Left ventricle myocardium inferior (tissue), 1 donor: ENCODE data around the gene OR4D1. TPM values are rescaled to one million over a fixed set of nuclear protein-coding genes. Genes with fewer than 3 reads are reported as not detected.
A peak's percentile ranks its signal among the peaks of the same experiment; 100 is the strongest.

ENCODE experiments used
- DNase-seq: peaks from one replicate; pipeline ENCODE4 v3.0.0-alpha.2; 2020
- H3K27ac ChIP-seq: fragments of 200-600 bp; replicated peaks from 2 replicates; pipeline ENCODE4 v1.8.0; 2021
- H3K27me3 ChIP-seq: fragments of 200-600 bp; 2 replicates; pipeline ENCODE4 v1.8.0; 2021; ENCODE audit warnings: low read depth
- H3K36me3 ChIP-seq: fragments of 200-600 bp; 2 replicates; pipeline ENCODE4 v1.8.0; 2021
- H3K4me1 ChIP-seq: fragments of 200-600 bp; 2 replicates; pipeline ENCODE4 v1.8.0; 2021
- H3K4me3 ChIP-seq: fragments of 200-600 bp; 2 replicates; pipeline ENCODE4 v1.8.0; 2021; ENCODE audit warnings: mild to moderate bottlenecking, moderate library complexity
- H3K9me3 ChIP-seq: fragments of 200-600 bp; replicated peaks from 2 replicates; pipeline ENCODE4 v1.8.0; 2021
- CTCF ChIP-seq: fragments of 200-600 bp; IDR thresholded peaks from 2 replicates; pipeline ENCODE4 v1.8.0; 2021; ENCODE audit warnings: antibody characterized with exemption, mild to moderate bottlenecking, borderline replicate concordance
- intact Hi-C: fragments of 100-400 bp; cut with micrococcal nuclease; formaldehyde crosslinking; loops from one replicate; pipeline ENCODE4 v1.11.0; 2022
- total RNA-seq: library from RNA; stranded (reverse); fragmentation: NEBNext Ultra II Directional; extraction: Animal tissue kit (Norgen Biotek cat#: 25700); gene quantifications from one replicate; pipeline ENCODE4 v1.2.1, GENCODE V29; 2021
- donor health status: DM: no; HTN: yes; CAD: no; lungs with severe emphysema.

The OR4D1 gene
- total RNA-seq, 1 donor from 2014 or later = not detected

- Histone ChIP-seq H3K27ac (no peak within 1 kb of the TSS), H3K36me3 (no peaks in the 10 kb centered on the region), H3K4me3 (no peak within 1 kb of the TSS), H3K4me1 (no peaks in the 10 kb centered on the region), H3K9me3 (peaks cover 2% of the 10 kb centered on the region), H3K27me3 (peaks cover 88% of the 10 kb centered on the region)
- intact Hi-C loops = no loop called here
- no peak for DNase-seq
- no peak for TF ChIP-seq CTCF
These were observed 18.5 kb downstream of the OR4D1 start, which contains the start of gene OR4D2 for GRCh38 chr17:58166682-58167081. TSS of gene OR4D2 (plus strand) at chr17:58166982. CDS start at chr17:58169656, 2,674 bp downstream.

GRCh38 chr17:58170622-58171021 is 22.4 kb downstream of the OR4D1 start:
- Histone ChIP-seq H3K27me3 (peaks cover 68% of the 10 kb centered on the region), H3K27ac (no peak overlapping the region), H3K4me1 (no peaks in the 10 kb centered on the region), H3K36me3 (no peaks in the 10 kb centered on the region), H3K4me3 (no peak overlapping the region), H3K9me3 (no peaks in the 10 kb centered on the region)
- intact Hi-C loops = no loop called here
- no peak for TF ChIP-seq CTCF
- no peak for DNase-seq

GRCh38 chr17:58172369-58173071 is 24.3 kb downstream of the OR4D1 start:
- Histone ChIP-seq H3K9me3 (no peaks in the 10 kb centered on the region), H3K27ac (no peak overlapping the region), H3K4me1 (no peaks in the 10 kb centered on the region), H3K4me3 (no peak overlapping the region), H3K27me3 (peaks cover 68% of the 10 kb centered on the region), H3K36me3 (no peaks in the 10 kb centered on the region)
- TF ChIP-seq CTCF = peak; percentile 53
- DNase-seq = no peak
- intact Hi-C loops = no loop called here

- H3K4me3 ChIP-seq = no peak overlapping the region
- H3K27me3 ChIP-seq = peaks cover 52% of the 10 kb centered on the region
- intact Hi-C loops = no loop called here
- no peak overlapping the region for H3K27ac ChIP-seq
- H3K9me3 ChIP-seq = no peaks in the 10 kb centered on the region
- H3K36me3 ChIP-seq = no peaks in the 10 kb centered on the region
- no peaks in the 10 kb centered on the region for H3K4me1 ChIP-seq
- no peak for DNase-seq
- TF ChIP-seq CTCF = no peak
These were observed 26.7 kb downstream of the OR4D1 start for GRCh38 chr17:58174871-58175270.

GRCh38 chr17:58176200-58176599 is 28.0 kb downstream of the OR4D1 start:
- Histone ChIP-seq H3K36me3 (no peaks in the 10 kb centered on the region), H3K4me3 (no peak overlapping the region), H3K4me1 (no peaks in the 10 kb centered on the region), H3K9me3 (no peaks in the 10 kb centered on the region), H3K27me3 (peaks cover 43% of the 10 kb centered on the region), H3K27ac (no peak overlapping the region)
- intact Hi-C loops = no loop called here
- no peak for DNase-seq
- no peak for TF ChIP-seq CTCF
